NCI-H2107 (cell line): ENCODE results near the gene ODAD4.

Experiments used
- DNase-seq: peaks from one replicate; lab custom pipeline; 2025; lab: John Stamatoyannopoulos, UW

ODAD4 gene

GRCh38 chr17:41971721-41972523 lies 41.5 kb downstream of the ODAD4 start:
- no peak for DNase-seq

- DNase-seq: peak; percentile 30
These were observed 42.4 kb downstream of the ODAD4 start for GRCh38 chr17:41972571-41973407.

- DNase-seq: no peak
These were observed 43.0 kb downstream of the ODAD4 start for GRCh38 chr17:41973408-41973811.

- no peak for DNase-seq
These were observed 43.6 kb downstream of the ODAD4 start for GRCh38 chr17:41974031-41974430.

GRCh38 chr17:41974658-41975057 lies 44.2 kb downstream of the ODAD4 start:
- DNase-seq: no peak

- no peak for DNase-seq
These were observed 45.0 kb downstream of the ODAD4 start for GRCh38 chr17:41975099-41976083.

GRCh38 chr17:41976142-41976768 lies 45.8 kb downstream of the ODAD4 start:
- no peak for DNase-seq

GRCh38 chr17:41977991-41978390 lies 47.6 kb downstream of the ODAD4 start:
- no peak for DNase-seq

- DNase-seq: no peak
These were observed 51.8 kb downstream of the ODAD4 start for GRCh38 chr17:41982026-41982760.

- DNase-seq: no peak
These were observed 54.0 kb downstream of the ODAD4 start for GRCh38 chr17:41984454-41984853.

- no peak for DNase-seq
These were observed 55.5 kb downstream of the ODAD4 start for GRCh38 chr17:41985919-41986318.

GRCh38 chr17:41986634-41987033 lies 56.2 kb downstream of the ODAD4 start:
- DNase-seq: no peak

- peak; percentile 27 for DNase-seq
These were observed 57.2 kb downstream of the ODAD4 start for GRCh38 chr17:41987642-41988041.

GRCh38 chr17:41988418-41988817 lies 58.0 kb downstream of the ODAD4 start:
- DNase-seq: no peak

- DNase-seq: no peak
These were observed 59.4 kb downstream of the ODAD4 start for GRCh38 chr17:41989702-41990419.

GRCh38 chr17:41992576-41992975 lies 62.2 kb downstream of the ODAD4 start:
- DNase-seq: no peak

GRCh38 chr17:41996855-41997164 lies 66.4 kb downstream of the ODAD4 start:
- no peak for DNase-seq

GRCh38 chr17:41998497-41998896 lies 68.1 kb downstream of the ODAD4 start:
- no peak for DNase-seq

- DNase-seq: no peak
These were observed 70.2 kb downstream of the ODAD4 start for GRCh38 chr17:42000413-42001133.

- DNase-seq: no peak
These were observed 71.3 kb downstream of the ODAD4 start for GRCh38 chr17:42001729-42002128.
